HG02970 (cell line): Measurements from ENCODE around the gene CELA1.
"Not testable (repeated sequence)": the region's sequence is repeated elsewhere in the genome, so short reads cannot be mapped to it uniquely, and the experiment has no call there.

Experiments
- ATAC-seq: cut with Tn5 transposase; IDR thresholded peaks from one replicate; pipeline ENCODE4 v1.9.1; 2021; ENCODE audit warnings: mild to moderate bottlenecking, moderate library complexity, moderate number of reproducible peaks; ENCODE audit not compliant: unreplicated experiment, low FRiP score

CELA1 gene

GRCh38 chr12:51349026-51349425, 2.5 kb upstream of the CELA1 start:
- no peak for ATAC-seq

GRCh38 chr12:51348116-51348515, 1.6 kb upstream of the CELA1 start:
- ATAC-seq = no peak

- no peak for ATAC-seq
Measured at GRCh38 chr12:51345681-51346080, 798 bp downstream of the CELA1 start.

GRCh38 chr12:51343201-51343600, 3.3 kb downstream of the CELA1 start:
- no peak for ATAC-seq

GRCh38 chr12:51342416-51342815, 4.1 kb downstream of the CELA1 start:
- no peak for ATAC-seq

DNA sequence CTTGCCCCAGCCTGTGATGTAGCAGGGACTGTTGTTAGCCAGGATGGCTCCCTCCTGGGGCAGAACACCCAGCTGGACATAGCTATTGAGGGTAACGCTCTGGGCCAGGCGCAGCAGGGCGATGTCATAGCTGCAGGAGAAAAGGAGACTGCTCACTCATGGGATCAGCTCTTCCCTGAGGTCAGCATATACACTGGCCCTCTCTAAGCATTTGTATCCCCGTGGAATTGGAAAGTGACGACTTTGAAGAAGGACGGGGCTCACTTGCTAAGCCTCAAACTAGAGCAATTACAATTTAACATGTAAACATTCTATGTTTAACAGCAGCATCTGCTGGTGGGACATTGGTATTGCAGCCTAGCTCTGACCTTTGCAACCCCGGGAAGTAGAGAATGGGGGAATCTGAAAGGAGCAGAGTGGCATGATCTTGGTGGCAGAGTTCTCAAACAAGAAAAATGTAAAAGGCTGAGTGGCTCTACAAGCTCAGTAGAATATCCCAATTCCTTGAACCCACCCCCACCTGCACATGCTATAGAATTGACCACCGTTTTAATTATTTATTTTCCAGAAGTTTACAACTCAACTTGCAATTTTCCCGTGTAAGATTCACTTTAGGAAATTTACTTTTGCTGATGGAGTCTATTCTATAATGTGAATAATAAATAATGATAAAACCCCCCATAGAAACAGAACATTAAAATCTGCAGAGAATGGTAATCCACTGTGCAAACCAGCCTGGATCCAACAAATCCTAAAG, 5.0 kb downstream of the CELA1 start:
- no peak for ATAC-seq

DNA sequence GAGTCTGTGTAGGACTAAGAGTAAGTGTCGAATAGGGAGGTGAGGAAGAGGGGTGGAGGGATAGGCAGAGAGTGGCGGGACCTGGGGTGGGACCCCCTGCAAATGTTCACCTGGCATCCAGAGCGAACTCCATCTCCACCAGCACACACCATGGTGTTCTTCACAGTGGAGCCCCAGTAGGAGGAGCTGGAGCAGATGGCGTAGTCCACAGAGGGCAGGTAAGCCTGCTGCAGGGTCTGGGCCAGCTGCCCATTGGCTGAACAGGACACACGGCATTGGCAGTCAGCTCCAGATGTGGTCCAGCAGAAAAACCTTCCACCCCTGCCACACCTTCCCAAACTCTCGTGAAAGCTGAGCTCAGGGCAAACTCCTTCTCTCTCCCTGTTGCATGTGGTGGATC, 6.7 kb downstream of the CELA1 start:
- ATAC-seq = no peak

DNA sequence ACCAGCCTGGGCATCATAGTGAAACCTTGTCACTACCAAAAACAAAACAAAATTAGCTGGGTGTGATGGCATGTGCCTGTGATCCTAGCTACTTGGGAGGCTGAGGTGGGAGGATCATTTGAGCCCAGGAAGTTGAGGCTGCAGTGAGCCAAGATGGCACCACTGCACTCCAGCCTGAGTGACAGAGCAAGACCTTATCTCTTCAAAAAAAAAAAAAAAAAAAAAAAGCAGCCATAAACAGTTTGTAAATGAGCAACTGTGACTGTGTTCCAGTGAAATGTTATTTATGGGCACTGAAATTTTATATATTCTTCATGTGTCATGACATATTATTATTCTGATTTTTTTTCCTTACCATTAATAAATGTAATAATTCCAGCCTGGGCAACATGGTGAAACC, 9.1 kb downstream of the CELA1 start:
- not testable (repeated sequence) for ATAC-seq

- ATAC-seq = no peak
Measured at GRCh38 chr12:51335931-51336330, 10.5 kb downstream of the CELA1 start.

- no peak for ATAC-seq
Measured at GRCh38 chr12:51334764-51335163, 11.7 kb downstream of the CELA1 start.

GRCh38 chr12:51333536-51333935, 12.9 kb downstream of the CELA1 start:
- ATAC-seq = no peak

- no peak for ATAC-seq
Measured at GRCh38 chr12:51330186-51330585, 16.3 kb downstream of the CELA1 start.

DNA sequence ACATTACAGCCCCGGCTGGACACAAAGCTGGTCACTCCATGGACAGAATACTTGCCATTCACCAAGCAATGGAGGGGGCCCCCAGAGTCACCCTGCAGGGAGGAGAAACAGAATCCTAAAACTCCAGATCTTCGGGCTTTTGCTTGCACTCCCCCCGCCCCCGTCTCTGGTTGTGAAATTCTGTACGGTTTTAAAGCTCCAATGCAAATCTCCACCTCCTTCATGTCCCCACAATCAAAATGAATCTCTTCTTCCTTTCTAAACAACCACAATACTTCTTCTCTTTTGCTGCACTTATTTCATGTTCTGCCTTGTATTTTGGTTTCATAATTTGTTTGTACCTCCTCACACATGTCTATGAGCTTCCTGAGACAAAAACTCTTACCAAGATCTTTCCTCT, 16.7 kb downstream of the CELA1 start:
- no peak for ATAC-seq

- no peak for ATAC-seq
Measured at GRCh38 chr12:51328587-51328986, 17.9 kb downstream of the CELA1 start.

- no peak for ATAC-seq
Measured at GRCh38 chr12:51326698-51327439, 19.6 kb downstream of the CELA1 start.

GRCh38 chr12:51324953-51325352, 21.5 kb downstream of the CELA1 start:
- ATAC-seq = no peak

- no peak for ATAC-seq
Measured at GRCh38 chr12:51323966-51324895, 22.2 kb downstream of the CELA1 start, which contains the start of gene BIN2. Gene BIN2, minus strand, starts transcription at chr12:51324174. Its CDS starts 72 bp downstream, at chr12:51324102.

GRCh38 chr12:51323317-51323960, 23.0 kb downstream of the CELA1 start:
- no peak for ATAC-seq

- no peak for ATAC-seq
Measured at GRCh38 chr12:51322452-51322851, 24.0 kb downstream of the CELA1 start.

- no peak for ATAC-seq
Measured at GRCh38 chr12:51321882-51322281, 24.6 kb downstream of the CELA1 start.
